Chondrocyte (in vitro differentiated cells): ENCODE data around the gene SH2D3A. TPM values are rescaled to one million over a fixed set of nuclear protein-coding genes. Genes with fewer than 3 reads are reported as not detected.

Experiments
- DNase-seq: peaks from one replicate; pipeline ENCODE4 v3.0.0; 2021; ENCODE audit warnings: mixed read lengths, low spot score
- H3K27ac Mint-ChIP-seq: one replicate; pipeline ENCODE4 v1.8.0; 2021; ENCODE audit warnings: mild to moderate bottlenecking, moderate library complexity, mixed read lengths; ENCODE audit not compliant: unreplicated experiment
- H3K27me3 Mint-ChIP-seq: 2 replicates; pipeline ENCODE4 v1.8.0; 2021; ENCODE audit warnings: low read depth, mixed read lengths
- H3K36me3 Mint-ChIP-seq: 2 replicates; pipeline ENCODE4 v1.8.0; 2021; ENCODE audit warnings: low read depth, mixed read lengths
- H3K4me1 Mint-ChIP-seq: 2 replicates; pipeline ENCODE4 v1.8.0; 2021; ENCODE audit warnings: low read depth, mild to moderate bottlenecking, mixed read lengths
- H3K4me3 Mint-ChIP-seq: one replicate; pipeline ENCODE4 v1.8.0; 2021; ENCODE audit warnings: mild to moderate bottlenecking, moderate library complexity, mixed read lengths; ENCODE audit not compliant: unreplicated experiment
- H3K9me3 Mint-ChIP-seq: 2 replicates; pipeline ENCODE4 v1.8.0; 2021; ENCODE audit warnings: low read depth, mixed read lengths
- CTCF ChIP-seq: fragments of 200-600 bp; sonication (generic); IDR thresholded peaks from 2 replicates; pipeline ENCODE4 v1.5.0; 2021; ENCODE audit warnings: antibody characterized with exemption, mild to moderate bottlenecking, moderate library complexity
- total RNA-seq: library from RNA; stranded (reverse); gene quantifications from 3 replicates; pipeline ENCODE4 v1.2.1, GENCODE V29; 2021

Gene SH2D3A
- total RNA-seq, 1 donor from 2014 or later, result 0.52 TPM

GRCh38 chr19:6809262-6809661, 42.0 kb upstream of the SH2D3A start:
- Mint-ChIP-seq H3K4me1 (peaks cover 4% of the 10 kb centered on the region), H3K9me3 (peaks cover 14% of the 10 kb centered on the region), H3K27ac (no peak overlapping the region), H3K27me3 (peaks cover 8% of the 10 kb centered on the region), H3K4me3 (no peak overlapping the region), H3K36me3 (peaks cover 4% of the 10 kb centered on the region)
- no peak for TF ChIP-seq CTCF
- DNase-seq, result no peak

GRCh38 chr19:6808494-6808893, 41.3 kb upstream of the SH2D3A start:
- H3K4me1 Mint-ChIP-seq, result peaks cover 4% of the 10 kb centered on the region
- H3K27me3 Mint-ChIP-seq, result peaks cover 8% of the 10 kb centered on the region
- H3K9me3 Mint-ChIP-seq, result peaks cover 14% of the 10 kb centered on the region

GRCh38 chr19:6807291-6807690, 40.1 kb upstream of the SH2D3A start:
- H3K9me3 Mint-ChIP-seq, result peaks cover 11% of the 10 kb centered on the region
- TF ChIP-seq CTCF, result no peak
- H3K4me3 Mint-ChIP-seq, result no peak overlapping the region

More at GRCh38 chr19:6808494-6808893, 41.3 kb upstream of the SH2D3A start:
- no peak for DNase-seq
- Mint-ChIP-seq H3K4me3 (no peak overlapping the region), H3K27ac (no peak overlapping the region), H3K36me3 (peaks cover 4% of the 10 kb centered on the region)
- no peak for TF ChIP-seq CTCF

GRCh38 chr19:6806488-6806887, 39.3 kb upstream of the SH2D3A start:
- H3K4me1 Mint-ChIP-seq, result peaks cover 10% of the 10 kb centered on the region
- TF ChIP-seq CTCF, result no peak
- H3K9me3 Mint-ChIP-seq, result peaks cover 5% of the 10 kb centered on the region
- no peak overlapping the region for H3K27ac Mint-ChIP-seq
- no peak for DNase-seq
- peaks cover 8% of the 10 kb centered on the region for H3K27me3 Mint-ChIP-seq
- H3K4me3 Mint-ChIP-seq, result no peak overlapping the region
- H3K36me3 Mint-ChIP-seq, result no peaks in the 10 kb centered on the region

More at GRCh38 chr19:6807291-6807690, 40.1 kb upstream of the SH2D3A start:
- no peak for DNase-seq
- Mint-ChIP-seq H3K27ac (no peak overlapping the region), H3K36me3 (peaks cover 1% of the 10 kb centered on the region), H3K4me1 (peaks cover 9% of the 10 kb centered on the region), H3K27me3 (peaks cover 8% of the 10 kb centered on the region)

- Mint-ChIP-seq H3K27me3 (peaks cover 2% of the 10 kb centered on the region), H3K4me3 (no peak overlapping the region), H3K4me1 (peaks cover 30% of the 10 kb centered on the region), H3K27ac (no peak overlapping the region), H3K36me3 (no peaks in the 10 kb centered on the region), H3K9me3 (no peaks in the 10 kb centered on the region)
- no peak for TF ChIP-seq CTCF
- no peak for DNase-seq
Observed at GRCh38 chr19:6803036-6803404, 35.8 kb upstream of the SH2D3A start.
